Measurements from ENCODE around the gene ANO2.

DNA sequence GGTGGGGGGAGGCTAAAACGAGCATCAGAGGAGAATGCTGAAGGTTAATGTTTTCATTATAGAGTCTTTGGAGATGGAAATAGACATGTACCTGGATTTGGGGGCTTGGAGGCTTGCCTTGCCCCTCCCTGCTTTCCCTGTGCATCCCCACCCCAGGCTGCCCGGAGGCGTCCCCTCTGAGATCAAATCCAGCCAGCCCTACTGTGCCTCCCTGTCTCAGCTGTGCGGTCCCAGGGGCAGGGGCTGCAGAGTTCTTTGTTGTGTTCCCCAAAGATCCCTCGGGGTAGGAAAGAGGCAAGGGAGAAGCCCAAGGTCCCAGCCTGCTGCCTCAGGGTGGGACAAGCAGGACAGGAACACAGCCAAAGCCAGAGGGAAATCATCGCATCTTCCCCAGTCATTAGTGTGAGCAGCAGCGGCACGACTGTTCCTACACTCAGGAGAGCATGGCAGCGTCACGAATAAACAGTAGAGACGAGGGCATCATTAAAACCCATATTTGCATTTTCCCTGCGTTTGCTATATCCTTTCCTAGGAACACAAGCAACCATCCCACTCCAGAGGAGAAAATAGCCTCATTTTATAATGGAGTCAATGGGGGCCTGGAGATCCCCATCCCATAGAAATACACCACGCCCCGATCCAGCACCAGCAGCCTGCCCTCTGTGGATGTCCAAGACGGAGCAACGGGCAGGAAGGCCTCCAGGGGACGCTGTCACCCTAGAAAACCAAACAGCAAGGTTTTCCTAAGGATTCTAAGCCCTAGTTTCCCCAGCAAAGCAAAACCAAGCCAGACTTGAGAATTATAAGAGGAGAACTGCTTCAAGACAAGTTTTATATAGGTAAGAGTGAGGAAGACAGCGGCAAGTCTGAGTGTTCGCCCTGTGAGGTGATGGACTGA is 32.4 kb downstream of the ANO2 start:
- TF ChIP-seq, protein P1, sequence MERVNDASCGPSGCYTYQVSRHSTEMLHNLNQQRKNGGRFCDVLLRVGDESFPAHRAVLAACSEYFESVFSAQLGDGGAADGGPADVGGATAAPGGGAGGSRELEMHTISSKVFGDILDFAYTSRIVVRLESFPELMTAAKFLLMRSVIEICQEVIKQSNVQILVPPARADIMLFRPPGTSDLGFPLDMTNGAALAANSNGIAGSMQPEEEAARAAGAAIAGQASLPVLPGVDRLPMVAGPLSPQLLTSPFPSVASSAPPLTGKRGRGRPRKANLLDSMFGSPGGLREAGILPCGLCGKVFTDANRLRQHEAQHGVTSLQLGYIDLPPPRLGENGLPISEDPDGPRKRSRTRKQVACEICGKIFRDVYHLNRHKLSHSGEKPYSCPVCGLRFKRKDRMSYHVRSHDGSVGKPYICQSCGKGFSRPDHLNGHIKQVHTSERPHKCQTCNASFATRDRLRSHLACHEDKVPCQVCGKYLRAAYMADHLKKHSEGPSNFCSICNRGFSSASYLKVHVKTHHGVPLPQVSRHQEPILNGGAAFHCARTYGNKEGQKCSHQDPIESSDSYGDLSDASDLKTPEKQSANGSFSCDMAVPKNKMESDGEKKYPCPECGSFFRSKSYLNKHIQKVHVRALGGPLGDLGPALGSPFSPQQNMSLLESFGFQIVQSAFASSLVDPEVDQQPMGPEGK (CRISPR knock-in tag; IDR thresholded peaks at IDR 0.05; ENCODE audit: borderline replicate concordance) = no peak
- TF ChIP-seq TOX (CRISPR knock-in tag; IDR thresholded peaks at IDR 0.05; ENCODE audit: borderline replicate concordance) = no peak
- TF ChIP-seq ZFP3 (CRISPR knock-in tag; IDR thresholded peaks at IDR 0.05) = no peak
- TF ChIP-seq ARNTL (CRISPR knock-in tag; IDR thresholded peaks at IDR 0.05; ENCODE audit: borderline replicate concordance, low read depth) = no peak
- TF ChIP-seq OSR1 (CRISPR knock-in tag; IDR thresholded peaks at IDR 0.05) = no peak
- TF ChIP-seq ESRRG (CRISPR knock-in tag; IDR thresholded peaks at IDR 0.05) = no peak

Data from SK-N-SH treated with all-trans-retinoic acid at 6 μM for 48 hours (cell line).